ENCODE data around the gene CSF1. TPM values are rescaled to one million over a fixed set of nuclear protein-coding genes. Genes with fewer than 3 reads are reported as not detected.
"Not testable (repeated sequence)": the region's sequence is repeated elsewhere in the genome, so short reads cannot be mapped to it uniquely, and the experiment has no call there.

Gene CSF1
- 100 to 1,000 TPM in 6 of 9 donors, 10 to 100 TPM in 2, 1 to 10 TPM in 1; 3.8 to 295 (median 101) TPM for total RNA-seq
- polyA plus RNA-seq: 10 to 100 TPM; 23.3 to 26.5 (median 24.5) TPM
- long read RNA-seq, donor 1, full-length matches to known transcripts: 2 of 2 reads
- long read RNA-seq, donor 1, partial matches to known transcripts: 0 of 2 reads
- long read RNA-seq, donor 1, other reads (novel, unspliced or antisense): 0 of 2 reads
- long read RNA-seq, donor 2, full-length matches to known transcripts: 1 of 1 reads
- long read RNA-seq, donor 2, partial matches to known transcripts: 0 of 1 reads
- long read RNA-seq, donor 2, other reads (novel, unspliced or antisense): 0 of 1 reads
- long read RNA-seq, donor 3: 0 reads
- long read RNA-seq, donor 4, full-length matches to known transcripts: 2 of 11 reads
- long read RNA-seq, donor 4, partial matches to known transcripts: 2 of 11 reads
- long read RNA-seq, donor 4, other reads (novel, unspliced or antisense): 7 of 11 reads
- long read RNA-seq, donor 5, full-length matches to known transcripts: 77 of 118 reads
- long read RNA-seq, donor 5, partial matches to known transcripts: 16 of 118 reads
- long read RNA-seq, donor 5, other reads (novel, unspliced or antisense): 25 of 118 reads
- long read RNA-seq, donor 6, partial matches to known transcripts: 0 of 9 reads
- long read RNA-seq, donor 6, other reads (novel, unspliced or antisense): 9 of 9 reads
- long read RNA-seq, donor 7, full-length matches to known transcripts: 1 of 1 reads
- long read RNA-seq, donor 7, partial matches to known transcripts: 0 of 1 reads
- long read RNA-seq, donor 7, other reads (novel, unspliced or antisense): 0 of 1 reads
- long read RNA-seq, donor 8, full-length matches to known transcripts: 1 of 1 reads
- long read RNA-seq, donor 8, partial matches to known transcripts: 0 of 1 reads
- long read RNA-seq, donor 8, other reads (novel, unspliced or antisense): 0 of 1 reads
- long read RNA-seq, donor 9: 0 reads
- long read RNA-seq, donor 10, partial matches to known transcripts: 5 of 5 reads
- long read RNA-seq, donor 10, other reads (novel, unspliced or antisense): 0 of 5 reads

GRCh38 chr1:109910123-109910962 is at the start of gene CSF1:
Gene CSF1, plus strand, starts transcription at chr1:109910849. Its CDS starts 175 bp downstream, at chr1:109911024.
- peaks cover 32 to 48% of the 10 kb centered on the region in 2 donors for H3K4me1 ChIP-seq (replicated peaks in 1 of 2)
- no peaks in the 10 kb centered on the region for H3K27me3 ChIP-seq
- peaks cover 0 to 12% of the 10 kb centered on the region in 2 donors for H3K36me3 ChIP-seq (replicated peaks in 1 of 2)
- TF ChIP-seq POLR2A (IDR thresholded peaks at IDR 0.05) (peak; percentile 85 to 87), CTCF (IDR thresholded peaks at IDR 0.05) (no peak)
- H3K4me3 ChIP-seq: peak within 1 kb of the TSS; percentile 31 to 84 (median 62)
- intact Hi-C loops (cut with DNase I): loop anchor here (5.0 to 10.0 kb wide), 3 partner anchors 72 to 126 kb away; partner anchors contain the start of gene AHCYL1 (in 1 of the 2)
- peak; percentile 86 to 95 (median 93) for DNase-seq
- H3K9me3 ChIP-seq (replicated peaks in 1 of 3): no peaks in the 10 kb centered on the region
- WGBS, 4 donors: 1 to 2% (median 2%) methylated on average over 14 to 45 of the region's 45 CpGs
- peak within 1 kb of the TSS in 4 of 5 donors; percentile 49 to 83 (median 80) for H3K27ac ChIP-seq

GRCh38 chr1:109861616-109862015 is 49.0 kb upstream of the CSF1 start:
- H3K4me3 ChIP-seq; H3K27ac ChIP-seq; intact Hi-C loops (cut with DNase I); H3K27me3 ChIP-seq; H3K9me3 ChIP-seq (replicated peaks in 1 of 3); H3K36me3 ChIP-seq (replicated peaks in 1 of 2); DNase-seq: not testable (repeated sequence)
- 77 to 89% (median 83%) methylated on average over 2 of the region's 2 CpGs for WGBS, 4 donors
- peaks cover 0 to 12% of the 10 kb centered on the region in 2 donors for H3K4me1 ChIP-seq (replicated peaks in 1 of 2)

- peaks cover 0 to 12% of the 10 kb centered on the region in 2 donors for H3K4me1 ChIP-seq (replicated peaks in 1 of 2)
- peak overlapping the region in 1 of 5 donors; percentile 35 for H3K27ac ChIP-seq
- TF ChIP-seq CTCF (IDR thresholded peaks at IDR 0.05): no peak
- no peak for TF ChIP-seq POLR2A (IDR thresholded peaks at IDR 0.05)
- H3K9me3 ChIP-seq (replicated peaks in 1 of 3): no peaks in the 10 kb centered on the region
- no peaks in the 10 kb centered on the region for H3K36me3 ChIP-seq (replicated peaks in 1 of 2)
- intact Hi-C loops (cut with DNase I): no loop called here
- no peak overlapping the region for H3K4me3 ChIP-seq
- no peaks in the 10 kb centered on the region for H3K27me3 ChIP-seq
- DNase-seq: peak in 1 of 7 donors; percentile 28
Observed at GRCh38 chr1:109863667-109864046, 47.0 kb upstream of the CSF1 start.
